ENCODE measurements around the gene SLC51A.

The SLC51A gene

GRCh38 chr3:196215493-196216020 lies 777 bp upstream of the SLC51A start:
- DNase-seq (ENCODE audit: low read depth) = no peak

- DNase-seq (ENCODE audit: low read depth) = no peak
These were observed 412 bp downstream of the SLC51A start for GRCh38 chr3:196216681-196217211.

DNA sequence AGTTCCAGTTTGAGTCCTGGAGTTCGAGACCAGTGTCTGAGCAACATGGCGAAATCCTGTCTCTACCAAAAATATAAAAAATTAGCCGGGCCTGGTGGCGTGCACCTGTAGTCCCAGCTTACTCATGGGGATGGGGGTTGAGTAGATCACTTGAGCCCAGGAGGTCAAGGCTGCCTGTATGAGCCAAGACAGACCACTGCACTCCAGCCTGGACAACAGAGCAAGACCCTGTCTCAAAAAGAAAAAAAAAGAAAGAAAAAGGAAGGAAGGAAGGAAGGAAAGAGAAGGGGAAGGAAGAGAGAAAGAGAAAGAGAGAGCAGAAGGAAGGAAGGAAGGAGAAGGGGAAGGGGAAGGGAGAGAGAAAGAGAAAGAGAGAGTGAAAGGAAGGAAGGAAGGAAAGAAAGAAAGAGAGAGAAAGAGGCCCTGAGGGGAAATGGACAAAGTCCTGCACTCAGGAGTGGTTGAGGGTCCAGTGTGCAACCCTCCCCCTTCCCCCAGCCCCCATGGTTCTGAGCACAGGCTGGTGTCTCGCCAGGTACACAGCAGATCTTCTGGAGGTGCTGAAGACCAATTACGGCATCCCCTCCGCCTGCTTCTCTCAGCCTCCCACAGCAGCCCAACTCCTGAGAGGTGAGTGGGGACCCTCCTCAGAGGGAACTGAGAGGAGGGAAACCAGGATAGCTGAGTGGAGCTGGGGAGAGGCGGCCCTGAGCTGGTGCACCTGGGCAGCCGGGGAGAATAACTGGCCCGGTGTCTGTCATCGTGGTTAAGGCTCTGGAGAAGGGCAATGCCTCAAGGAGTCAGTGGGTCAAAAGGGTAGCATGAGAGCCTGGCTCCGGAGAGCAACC lies 1.2 kb downstream of the SLC51A start:
- no peak for DNase-seq (ENCODE audit: low read depth)

DNA sequence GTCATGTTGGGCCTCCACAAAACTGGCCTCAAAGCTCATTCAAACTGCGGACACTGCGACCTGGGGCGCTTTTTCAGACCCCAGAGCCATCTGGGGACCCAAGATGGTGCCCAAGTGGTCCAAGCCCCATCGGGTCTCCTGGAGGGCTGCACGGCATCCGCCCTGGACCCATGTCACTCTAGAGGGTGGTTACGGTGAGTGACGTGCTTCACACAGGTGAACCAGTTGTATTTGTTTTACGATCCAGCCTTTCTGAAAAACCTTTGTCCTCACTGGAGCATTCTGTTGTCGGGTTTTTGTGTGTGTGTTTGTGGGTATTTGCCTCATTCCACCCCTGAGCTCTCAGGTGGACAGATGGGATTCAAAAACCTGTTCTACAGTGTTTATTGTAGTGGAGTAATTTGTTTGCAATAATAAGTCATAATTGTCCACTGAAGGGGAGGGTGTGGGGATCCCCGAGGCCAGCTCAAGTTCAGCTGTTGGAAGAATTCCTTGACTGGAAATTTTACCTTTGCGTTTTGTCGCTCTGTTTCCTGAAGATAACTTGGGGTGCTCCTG lies 1.9 kb downstream of the SLC51A start:
- DNase-seq (ENCODE audit: low read depth) = no peak

- DNase-seq (ENCODE audit: low read depth) = peak; percentile 86
These were observed 3.0 kb downstream of the SLC51A start for GRCh38 chr3:196219194-196219969.

- DNase-seq (ENCODE audit: low read depth) = no peak
These were observed 3.6 kb downstream of the SLC51A start for GRCh38 chr3:196219970-196220311.

GRCh38 chr3:196220587-196220986 lies 4.3 kb downstream of the SLC51A start:
- no peak for DNase-seq (ENCODE audit: low read depth)

- DNase-seq (ENCODE audit: low read depth) = no peak
These were observed 4.7 kb downstream of the SLC51A start for GRCh38 chr3:196220991-196221390.

DNA sequence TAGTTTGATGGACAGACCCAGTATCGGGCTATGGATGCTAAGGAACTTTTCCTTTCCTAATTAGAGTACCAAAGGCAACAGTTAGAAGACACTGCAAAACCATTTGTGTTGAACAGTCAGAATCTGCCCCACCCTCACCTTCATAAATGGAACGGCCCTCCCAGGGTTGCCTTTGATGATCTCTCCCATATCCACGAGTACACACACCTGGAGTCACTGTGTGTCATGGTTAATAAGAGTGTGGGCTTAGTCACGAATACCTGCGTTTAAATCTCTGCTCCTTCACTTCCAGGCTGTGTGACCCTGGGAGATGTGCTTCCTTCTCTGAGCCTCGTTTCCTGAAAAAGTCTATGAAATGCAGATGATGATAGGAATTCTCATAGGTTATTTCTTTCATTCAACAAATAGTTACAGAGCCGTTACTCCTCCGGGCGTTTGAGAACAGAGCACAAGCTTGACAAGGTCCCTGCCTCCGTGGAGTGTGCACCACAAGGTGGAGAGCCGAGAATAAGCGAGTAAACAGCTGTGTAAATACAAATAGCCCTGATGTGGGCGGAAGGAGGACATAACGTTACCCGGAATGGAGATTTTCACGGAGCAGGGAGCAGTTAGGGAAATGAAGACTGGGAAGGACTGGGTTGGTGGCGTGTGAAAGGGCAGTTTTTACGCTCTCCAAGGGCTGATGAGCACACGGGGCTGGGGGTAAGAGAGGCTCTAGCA lies 6.7 kb downstream of the SLC51A start:
- DNase-seq (ENCODE audit: low read depth) = no peak

DNA sequence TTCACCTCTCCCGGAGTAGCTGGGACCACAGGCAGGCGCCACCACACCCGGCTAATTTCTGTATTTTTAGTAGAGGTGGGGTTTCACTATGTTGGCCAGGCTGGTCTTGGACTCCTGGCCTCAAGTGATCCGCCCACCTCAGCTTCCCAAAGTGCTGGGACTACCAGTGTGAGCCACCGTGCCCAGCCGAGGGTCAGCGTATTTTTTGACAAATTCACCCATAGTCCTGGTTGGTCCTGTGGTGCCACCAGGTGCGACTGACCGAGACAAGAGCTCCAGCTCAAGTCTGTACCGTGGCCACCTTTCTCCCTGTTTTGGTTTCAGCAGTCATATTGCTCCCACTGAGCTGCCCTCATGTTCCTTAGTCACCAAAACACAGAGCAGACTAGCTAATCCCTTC lies 8.8 kb downstream of the SLC51A start:
- no peak for DNase-seq (ENCODE audit: low read depth)

DNA sequence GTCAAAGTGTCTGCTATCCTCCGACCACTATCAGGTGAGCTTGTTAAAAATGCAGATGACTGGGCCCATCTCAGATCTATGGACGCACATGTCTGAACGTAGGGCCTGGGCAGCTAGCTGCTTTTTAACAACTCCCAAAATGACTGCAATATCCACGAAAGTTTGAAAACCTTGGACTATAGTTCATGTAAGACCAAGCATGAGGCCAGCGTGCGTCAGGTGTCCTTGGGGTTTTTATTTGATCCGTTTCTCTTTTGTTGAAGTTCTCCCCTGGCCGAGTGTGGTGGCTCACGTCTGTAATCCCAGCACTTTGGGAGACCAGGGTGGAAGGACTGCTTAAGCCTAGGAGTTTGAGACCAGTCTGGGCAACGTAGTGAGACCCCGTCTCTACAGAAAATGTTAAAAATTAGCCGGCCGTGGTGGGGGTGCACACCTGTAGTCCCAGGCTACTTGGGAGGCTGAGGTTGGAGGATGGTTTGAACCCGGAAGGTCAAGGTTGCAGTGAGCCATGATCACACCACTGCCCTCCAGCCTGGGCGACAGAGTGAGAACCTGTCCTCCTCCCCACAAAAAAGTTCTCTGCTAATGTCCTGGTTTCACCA lies 9.5 kb downstream of the SLC51A start:
- DNase-seq (ENCODE audit: low read depth) = no peak

DNA sequence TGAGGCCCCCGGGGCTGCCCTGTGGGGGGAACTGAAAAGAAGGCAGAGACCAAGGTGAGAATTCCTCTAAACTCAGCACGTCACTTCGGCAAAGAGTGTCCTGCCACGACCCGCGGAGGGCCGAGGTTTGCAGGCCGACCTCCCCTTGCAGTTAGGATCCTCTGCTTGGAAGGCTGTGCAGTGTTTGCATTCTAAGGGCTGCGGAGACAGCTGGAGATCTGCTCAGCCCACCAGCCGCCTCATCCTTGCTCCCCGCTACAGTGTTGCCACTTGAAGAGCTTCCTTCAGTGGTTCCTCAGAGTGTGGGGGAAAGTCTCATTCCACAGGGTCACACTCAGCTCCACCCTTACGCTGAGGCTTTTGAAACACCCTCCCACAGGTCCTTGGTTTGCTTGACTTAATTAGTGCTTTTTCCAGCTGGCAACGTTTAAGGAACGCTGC lies 10.8 kb downstream of the SLC51A start:
- DNase-seq (ENCODE audit: low read depth) = no peak

GRCh38 chr3:196227629-196228493 lies 11.5 kb downstream of the SLC51A start:
- no peak for DNase-seq (ENCODE audit: low read depth)

- DNase-seq (ENCODE audit: low read depth) = no peak
These were observed 16.0 kb downstream of the SLC51A start for GRCh38 chr3:196232154-196232881.

DNA sequence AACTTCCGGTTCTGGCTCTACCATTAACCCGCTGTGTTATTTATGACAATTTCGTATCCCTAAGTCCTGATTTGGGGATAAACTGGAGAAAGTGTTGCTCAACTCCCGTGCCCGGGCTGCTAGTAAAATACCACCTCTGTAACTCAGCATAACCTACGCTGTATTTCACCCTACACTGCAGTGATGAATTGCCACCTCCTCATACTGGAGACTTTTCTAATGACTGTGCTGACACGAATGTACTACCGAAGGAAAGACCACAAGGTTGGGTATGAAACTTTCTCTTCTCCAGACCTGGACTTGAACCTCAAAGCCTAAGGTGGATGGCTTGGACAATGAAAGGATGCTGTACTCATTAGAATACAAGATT lies 16.5 kb downstream of the SLC51A start:
- DNase-seq (ENCODE audit: low read depth) = no peak

- no peak for DNase-seq (ENCODE audit: low read depth)
These were observed 19.3 kb downstream of the SLC51A start for GRCh38 chr3:196235452-196236122.

DNA sequence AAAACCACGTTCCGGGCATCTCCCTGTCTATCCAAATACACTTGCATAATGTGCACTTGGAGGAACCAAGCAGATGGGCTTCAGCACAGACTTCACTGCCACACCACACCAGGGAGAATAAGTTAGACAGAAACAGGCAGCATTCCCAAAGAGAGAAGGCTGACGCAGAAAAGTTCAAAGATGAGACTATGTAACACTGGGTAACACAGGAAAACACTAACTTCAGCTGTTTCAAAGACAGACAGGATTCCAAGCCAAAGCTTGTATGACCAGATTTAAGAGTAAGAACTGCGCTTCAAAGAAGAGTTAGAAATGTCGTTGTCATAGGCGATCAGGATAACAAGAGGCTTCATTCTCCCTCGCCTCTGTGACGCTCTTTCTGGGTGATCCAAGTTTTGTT lies 19.9 kb downstream of the SLC51A start:
- no peak for DNase-seq (ENCODE audit: low read depth)

- no peak for DNase-seq (ENCODE audit: low read depth)
These were observed 20.9 kb downstream of the SLC51A start for GRCh38 chr3:196237203-196237602.

Data from ELR (cell line).